GM12878 (cell line): ENCODE measurements around the gene CAMK2A. TPM values are rescaled to one million over a fixed set of nuclear protein-coding genes. Genes with fewer than 3 reads are reported as not detected.

Experiments
- ATAC-seq: fragments of 200-7000 bp; cut with Tn5 transposase; 3 replicates; pipeline ENCODE4 v1.9.1; 2020; ENCODE audit warnings: mild to moderate bottlenecking, moderate library complexity
- BruUV-seq: library from RNA; stranded (reverse); fragments of 400-500 nt; replicated peaks from 2 replicates; lab custom pipeline; 2021; lab: Mats Ljungman, UMichigan
- CTCF ChIA-PET: fragments of 300-600 bp; sonication (Branson Sonifier 250); formaldehyde crosslinking; extraction: SDS; loops from one replicate; lab custom pipeline; 2021; ENCODE audit warnings: inconsistent platforms; lab: Yijun Ruan, JAX
- POLR2A ChIA-PET: fragments of 350-600 bp; formaldehyde crosslinking; extraction: SDS; loops from one replicate; lab custom pipeline; 2021; ENCODE audit warnings: inconsistent platforms; lab: Charles Lee
- RAD21 ChIA-PET: fragments of 300-600 bp; sonication (Branson Sonifier 250); formaldehyde crosslinking; loops from one replicate; lab custom pipeline; 2023; ENCODE audit warnings: antibody characterized with exemption; ENCODE audit not compliant: unreplicated experiment; lab: Charles Lee
- SMC1A ChIA-PET: fragments of 300-600 bp; sonication (Branson Sonifier 250); formaldehyde crosslinking; loops from one replicate; lab custom pipeline; 2023; ENCODE audit not compliant: unreplicated experiment, uncharacterized antibody; lab: Charles Lee
- DNase-seq: peaks from one replicate; pipeline ENCODE4 v3.0.0-alpha.2; 2011; ENCODE audit warnings: low read depth, low spot score
- FAIRE-seq: peaks from 3 replicates; lab custom pipeline; 2011; peaks lifted over from hg19 to GRCh38; lab: Jason Lieb, UNC
- H2AFZ ChIP-seq: 2 replicates; pipeline ENCODE4 v1.6.0; 2011; ENCODE audit warnings: low read depth, low read length, control low read depth; ENCODE audit not compliant: control insufficient read depth
- H3K27ac ChIP-seq: 2 replicates; pipeline ENCODE4 v1.5.1; 2011; ENCODE audit warnings: control low read depth; ENCODE audit not compliant: control insufficient read depth, insufficient read depth
- H3K27me3 ChIP-seq, 2 experiments: replicated peaks in 1 of 2; 2 replicates each; pipeline versions ENCODE4 v1.6.0 to v1.6.1; 2011; ENCODE audit warnings: low read length in 1 of 2; ENCODE audit not compliant: control insufficient read depth in 2 of 2, insufficient read depth in 2 of 2
- H3K36me3 ChIP-seq, 2 experiments: 2 replicates each; pipeline ENCODE4 v1.5.1; 2011; ENCODE audit warnings: low read length in 1 of 2; ENCODE audit not compliant: control insufficient read depth in 2 of 2, insufficient read depth in 2 of 2
- H3K4me1 ChIP-seq: 2 replicates; pipeline ENCODE4 v1.6.1; 2011; ENCODE audit warnings: mild to moderate bottlenecking, low read length, moderate library complexity, mixed read lengths; ENCODE audit not compliant: control insufficient read depth, insufficient read depth
- H3K4me2 ChIP-seq: 2 replicates; pipeline ENCODE4 v1.6.0; 2011; ENCODE audit warnings: control low read depth; ENCODE audit not compliant: control insufficient read depth, insufficient read depth
- H3K4me3 ChIP-seq: fragments of 200-600 bp; sonication (generic); 2 replicates; pipeline ENCODE4 v1.5.1; 2016
- H3K79me2 ChIP-seq: 2 replicates; pipeline ENCODE4 v1.6.0; 2011; ENCODE audit warnings: low read length; ENCODE audit not compliant: control insufficient read depth, insufficient read depth
- H3K9ac ChIP-seq: 2 replicates; pipeline ENCODE4 v1.8.0; 2011; ENCODE audit warnings: low read length, control low read depth, mixed read lengths; ENCODE audit not compliant: control insufficient read depth, insufficient read depth
- H3K9me3 ChIP-seq: replicated peaks from 3 replicates; pipeline ENCODE4 v1.5.1; 2011; ENCODE audit warnings: mild to moderate bottlenecking, low read length; ENCODE audit not compliant: control insufficient read depth, insufficient read depth
- H4K20me1 ChIP-seq: 2 replicates; pipeline ENCODE4 v1.6.0; 2011; ENCODE audit not compliant: control insufficient read depth, insufficient read depth
- E4F1 ChIP-seq: fragments of 450-650 bp; IDR thresholded peaks from 2 replicates; pipeline ENCODE4 v1.6.1; 2018; ENCODE audit warnings: borderline replicate concordance, mild to moderate bottlenecking; ENCODE audit not compliant: partially characterized antibody
- ELK1 ChIP-seq: IDR thresholded peaks from 2 replicates; pipeline ENCODE4 v1.6.1; 2012; ENCODE audit warnings: low read depth, low read length, improper control_type of control experiment
- LARP7 ChIP-seq: fragments of 450-650 bp; IDR thresholded peaks from 2 replicates; pipeline ENCODE4 v1.6.1; 2017; ENCODE audit warnings: mild to moderate bottlenecking
- POLR2A ChIP-seq: IDR thresholded peaks from 2 replicates; pipeline ENCODE4 v1.6.1; 2011; ENCODE audit warnings: low read depth, mild to moderate bottlenecking, low read length
- RBBP5 ChIP-seq: fragments of 200-600 bp; sonication (generic); conservative IDR thresholded peaks from 2 replicates; pipeline ENCODE4 v1.6.1; 2016
- TARDBP ChIP-seq: IDR thresholded peaks from 2 replicates; pipeline ENCODE4 v1.6.1; 2016; ENCODE audit warnings: borderline replicate concordance
- ZNF384 ChIP-seq: IDR thresholded peaks from 2 replicates; pipeline ENCODE4 v1.6.1; 2012; ENCODE audit warnings: low read depth, mild to moderate bottlenecking, low read length, improper control_type of control experiment, borderline replicate concordance
- WGBS: methylation state at CpG from one replicate; pipeline ENCODE4 v1.1.6; 2016; ENCODE audit warnings: low lambda C conversion rate; ENCODE audit not compliant: insufficient replicate concordance, insufficient coverage; ENCODE audit errors: missing lambda C conversion rate; 5-methylcytosine and 5-hydroxymethylcytosine counted together
- in situ Hi-C: fragments of 300-500 bp; cut with MboI; formaldehyde crosslinking; loops from 9 replicates; pipeline ENCODE4 v1.14.3; 2018; ENCODE audit warnings: mixed read lengths
- intact Hi-C: fragments of 100-400 bp; cut with micrococcal nuclease; formaldehyde crosslinking; loops from one replicate; pipeline ENCODE4 v1.14.2; 2022; ENCODE audit not compliant: unreplicated experiment
- polyA plus RNA-seq, 11 experiments: library from polyadenylated mRNA; depleted of rRNA in 4 of 11; unstranded in 6 of 11; stranded (reverse) in 5 of 11; fragments of >200 nt; fragmentation: Nextera tagmentation in 4 of 11; fragmentation: Illumina TruSeq in 1 of 11; extraction: Ambion mirVana in 4 of 11; extraction: Trizol in 1 of 11; gene quantifications; 1 replicate in 1 of 11; 2 replicates in 10 of 11; pipeline versions ENCODE4 v1.2.1 to v1.2.3, GENCODE V29; 2011 to 2016; ENCODE audit warnings: inconsistent platforms in 2 of 11, missing spikeins in 2 of 11, low read depth in 1 of 11
- total RNA-seq, 4 experiments: library from RNA; depleted of rRNA in 3 of 4; stranded (reverse); fragments of >200 nt in 3 of 4; fragmentation: Illumina TruSeq in 1 of 4; extraction: Trizol in 1 of 4; gene quantifications; 2 replicates each; pipeline versions ENCODE4 v1.2.1 to v1.2.3, GENCODE V29; 2013 to 2021

CAMK2A gene
- total and polyA plus RNA-seq, 10 of the 15 experiments (the other 5 are each of a cell fraction or from before 2014, with no cell fraction given): 0.11 TPM; not detected in 9

- Histone ChIP-seq H3K4me2 (no peak overlapping the region), H3K79me2 (no peaks in the 10 kb centered on the region), H3K4me3 (no peak overlapping the region), H3K36me3 (no peaks in the 10 kb centered on the region), H3K27ac (no peak overlapping the region), H3K4me1 (no peaks in the 10 kb centered on the region), H3K9me3 (no peaks in the 10 kb centered on the region), H2AFZ (no peak overlapping the region), H4K20me1 (no peaks in the 10 kb centered on the region), H3K9ac (no peak overlapping the region), H3K27me3 (no peaks in the 10 kb centered on the region; a peak in 1 of 4 replicates)
- no peak for FAIRE-seq
- RAD21 ChIA-PET: interaction anchor here (1.0 kb wide), 1 partner anchor 9 kb away, joined by 3 read pairs; no protein-coding TSS in a partner anchor
- ATAC-seq: no peak
- CTCF ChIA-PET: interaction anchor here (0.7 to 1.0 kb wide), 2 partner anchors 123 to 208 kb away, joined by 3 to 4 read pairs; no protein-coding TSS in a partner anchor
- POLR2A ChIA-PET: no interaction called here
- no TSS peak for BruUV-seq
- WGBS: 24% methylated on average over 11 of the region's 11 CpGs
- TF ChIP-seq TARDBP (no peak), LARP7 (no peak), RBBP5 (no peak), E4F1 (no peak), POLR2A (no peak), ELK1 (no peak), ZNF384 (no peak)
- SMC1A ChIA-PET: interaction anchor here (0.7 kb wide), 1 partner anchor 97 kb away, joined by 3 read pairs; no protein-coding TSS in a partner anchor
- in situ Hi-C loops (loop anchor here (10.0 kb wide), 1 partner anchor 593 kb away; no protein-coding TSS in a partner anchor), intact Hi-C loops (no loop called here)
- DNase-seq: no peak
Observed at GRCh38 chr5:150227606-150228273, 61.8 kb downstream of the CAMK2A start.
